ENCODE data around the gene XCL2. TPM values are rescaled to one million over a fixed set of nuclear protein-coding genes. Genes with fewer than 3 reads are reported as not detected.

Gene XCL2
- total RNA-seq, 1 donor from 2014 or later = not detected

DNA sequence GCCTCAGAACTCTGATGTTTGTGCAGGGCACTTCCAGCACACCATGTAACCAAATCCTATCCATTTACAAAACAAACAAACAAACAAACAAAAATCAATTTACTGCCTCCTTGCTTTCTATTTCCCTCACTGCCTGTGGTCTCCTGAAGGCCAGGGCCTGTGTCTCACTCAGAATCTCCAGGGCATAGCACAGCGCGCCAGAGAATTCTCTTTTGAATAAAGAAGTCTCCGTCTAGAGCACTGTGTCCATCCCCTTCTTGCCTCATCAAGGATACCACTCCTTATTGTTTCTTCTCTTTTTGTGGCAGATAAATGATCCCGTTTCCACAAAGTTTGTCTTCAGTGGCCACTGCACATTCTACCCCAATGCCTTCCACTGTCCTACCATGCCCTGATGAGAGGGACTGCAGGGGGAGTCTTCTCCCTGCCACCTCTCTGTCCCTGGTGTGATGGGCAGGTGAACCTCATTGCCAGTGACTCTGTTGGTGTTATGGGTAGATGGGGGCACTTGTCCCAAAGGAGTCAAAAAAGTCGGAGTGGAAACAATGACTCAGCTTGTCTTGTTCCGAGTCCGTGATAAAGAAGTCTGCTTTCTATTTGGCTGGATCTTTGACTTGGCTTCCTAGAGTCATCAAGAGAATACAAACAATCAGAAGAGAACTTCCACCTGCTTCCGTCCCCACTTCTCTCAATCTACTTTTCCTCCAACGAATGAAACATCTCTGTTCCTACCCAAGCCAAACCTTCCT, 30.0 kb downstream of the XCL2 start:
- no peak for DNase-seq

DNA sequence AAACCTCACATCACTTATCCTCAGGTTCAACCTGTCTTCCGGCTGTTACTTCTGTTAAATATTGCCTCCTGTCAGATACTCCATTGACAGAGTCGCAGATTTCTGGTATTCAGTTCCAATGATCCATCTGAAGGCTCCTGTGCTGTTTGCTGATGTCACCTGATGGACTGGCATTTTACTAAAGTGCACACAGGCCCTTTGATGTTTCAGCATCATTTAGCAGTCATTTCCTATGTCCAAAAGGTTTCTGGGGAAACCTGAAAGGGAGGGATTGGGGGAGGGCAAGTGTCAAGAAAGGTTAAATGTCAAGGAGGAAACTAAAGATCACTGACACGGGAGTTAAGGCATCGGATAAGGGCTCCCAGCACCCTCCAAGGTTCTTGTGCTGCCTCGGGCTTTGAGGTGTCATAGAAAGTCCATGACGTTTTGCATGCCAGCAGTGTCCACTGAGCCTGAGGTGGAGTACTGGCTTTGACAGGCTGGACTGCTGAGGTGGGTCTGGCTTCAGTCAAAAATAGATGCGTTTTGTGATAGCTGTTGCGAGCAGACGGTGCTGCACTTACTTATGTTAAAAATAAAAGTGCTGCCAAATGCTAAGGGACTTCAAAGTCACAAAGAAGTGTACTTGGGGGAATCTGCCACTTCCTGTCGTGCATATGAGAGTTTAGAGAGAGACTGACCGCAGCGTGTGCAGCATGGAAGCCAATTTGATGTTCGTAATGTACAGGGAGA, 30.8 kb downstream of the XCL2 start:
- DNase-seq = no peak

DNA sequence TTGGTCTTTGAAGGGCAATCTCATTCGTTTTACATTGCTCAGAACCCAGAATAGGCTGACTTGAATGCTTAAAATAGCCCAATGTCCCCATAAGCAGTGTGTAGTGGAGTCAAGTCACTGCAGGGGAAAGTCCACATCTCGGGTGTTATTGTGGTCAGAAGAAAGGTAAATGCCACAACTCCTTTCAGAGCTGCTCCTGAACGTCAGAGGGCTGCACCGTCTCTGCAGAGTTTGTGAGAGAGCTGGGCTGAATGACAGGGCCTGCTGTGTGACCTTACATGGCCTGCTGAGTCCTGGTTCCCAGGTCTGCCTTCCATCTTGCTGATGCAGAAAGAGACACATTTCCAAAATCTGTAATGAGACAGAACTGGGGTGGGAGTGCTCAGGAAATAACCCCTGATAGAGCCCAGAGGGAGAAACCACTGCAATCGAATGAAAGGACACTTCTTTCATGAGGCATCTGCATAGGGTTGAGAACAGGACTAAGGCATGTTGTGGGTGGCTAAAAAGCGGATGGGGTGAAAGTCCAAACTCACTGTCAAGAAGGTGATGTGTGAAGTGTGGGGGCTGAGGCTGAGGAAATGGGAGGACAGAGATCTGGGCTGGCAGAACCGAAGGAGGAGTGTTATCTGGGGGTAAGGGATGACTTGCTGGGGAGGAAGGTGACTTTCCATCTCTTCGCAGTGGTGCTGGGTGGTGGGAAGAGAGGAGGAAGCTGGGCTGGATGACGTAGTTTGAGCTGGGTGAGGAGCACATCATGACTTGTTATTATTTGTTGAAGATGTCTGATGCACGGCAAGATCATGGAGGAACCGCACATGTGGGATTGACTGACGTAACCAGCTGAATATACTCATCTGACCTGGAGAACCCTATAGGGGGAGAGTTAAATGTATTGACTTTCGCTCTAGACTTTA, 33.7 kb downstream of the XCL2 start:
- DNase-seq = no peak

DNA sequence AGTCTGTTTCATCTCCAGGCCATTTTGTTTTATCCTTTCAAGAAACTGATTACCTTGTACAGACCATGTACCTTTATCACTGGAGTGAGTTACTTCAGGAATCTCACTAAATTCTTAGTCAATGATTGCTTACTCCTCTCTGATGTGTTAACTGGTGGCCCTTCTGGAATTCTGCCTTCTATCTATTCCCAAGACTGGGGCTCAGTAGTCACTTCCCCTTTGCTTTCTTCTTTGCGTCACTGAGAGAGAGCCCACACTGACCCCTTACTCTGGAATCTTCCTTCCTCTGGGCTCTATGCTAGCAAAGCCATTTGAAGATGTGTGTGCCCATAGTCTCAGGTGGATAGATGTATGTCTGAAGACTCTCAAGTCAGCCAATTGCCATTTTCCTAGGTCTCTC, 34.6 kb downstream of the XCL2 start:
- no peak for DNase-seq

DNA sequence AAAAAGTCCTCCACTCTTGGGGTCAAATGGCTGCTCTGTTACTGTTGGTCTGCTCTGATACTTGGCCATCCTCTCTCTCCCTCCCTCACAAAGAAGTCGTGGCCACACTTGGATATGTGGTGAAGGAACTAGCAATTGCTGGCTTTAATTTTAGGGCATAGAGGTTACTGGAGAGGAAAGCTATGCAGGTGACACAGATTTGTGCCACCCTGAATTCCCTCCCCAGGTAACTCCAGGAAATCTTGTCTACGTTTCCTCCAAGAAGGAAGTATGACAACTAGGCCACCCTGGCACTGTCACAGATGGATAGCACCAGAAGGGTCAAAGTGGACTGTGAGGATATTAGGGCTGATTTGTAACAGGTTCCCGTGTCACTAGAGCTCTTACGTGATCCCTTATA, 36.0 kb downstream of the XCL2 start:
- DNase-seq = no peak

DNA sequence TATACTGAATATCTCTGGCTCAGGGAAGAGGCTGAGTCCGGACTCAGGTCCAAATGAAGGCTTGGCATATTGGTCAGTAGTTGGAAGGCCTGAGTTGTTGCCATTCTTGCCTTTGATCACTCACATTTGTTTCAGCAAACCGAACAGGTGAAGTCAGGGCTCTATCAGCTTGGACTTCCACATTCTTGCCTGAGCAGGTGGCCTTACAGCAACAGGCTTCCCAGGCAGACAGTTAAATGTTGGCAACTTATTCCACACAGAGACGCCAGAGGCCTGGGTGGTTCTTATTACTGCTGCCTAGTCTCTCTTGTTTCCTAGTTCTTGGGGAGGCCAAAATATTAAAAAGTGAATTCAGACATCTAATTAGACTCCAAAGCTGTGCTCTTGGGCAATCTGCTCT, 36.6 kb downstream of the XCL2 start:
- no peak for DNase-seq

DNA sequence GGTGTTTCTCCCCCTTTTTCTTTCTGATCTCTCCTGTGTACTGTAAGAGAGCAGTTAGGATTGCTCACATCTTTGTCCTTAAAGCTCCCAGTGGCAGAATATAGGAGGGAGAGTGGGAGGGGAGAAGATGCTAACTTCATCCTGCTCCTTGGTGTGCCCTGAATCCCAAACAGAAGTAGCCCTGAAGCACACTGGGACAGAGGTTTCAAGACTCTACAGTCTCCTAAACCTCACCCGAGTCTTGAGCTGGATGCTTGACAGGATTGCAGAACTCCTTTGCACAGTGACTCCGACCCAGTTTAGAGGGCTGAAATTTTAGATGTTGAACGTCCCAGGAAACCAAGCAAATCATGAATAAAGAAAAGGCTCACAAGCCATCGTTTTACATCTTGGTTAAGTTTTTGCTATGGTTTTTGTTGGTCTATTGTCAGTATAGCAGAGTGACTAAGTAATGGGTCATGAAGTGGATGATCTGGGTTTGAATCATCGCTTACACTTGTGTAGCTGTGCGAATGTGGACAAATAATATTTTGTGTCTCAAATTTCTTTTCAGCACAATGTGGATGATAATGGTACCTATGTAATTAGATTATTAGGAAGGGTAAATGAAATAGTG, 37.5 kb downstream of the XCL2 start:
- DNase-seq = no peak

DNA sequence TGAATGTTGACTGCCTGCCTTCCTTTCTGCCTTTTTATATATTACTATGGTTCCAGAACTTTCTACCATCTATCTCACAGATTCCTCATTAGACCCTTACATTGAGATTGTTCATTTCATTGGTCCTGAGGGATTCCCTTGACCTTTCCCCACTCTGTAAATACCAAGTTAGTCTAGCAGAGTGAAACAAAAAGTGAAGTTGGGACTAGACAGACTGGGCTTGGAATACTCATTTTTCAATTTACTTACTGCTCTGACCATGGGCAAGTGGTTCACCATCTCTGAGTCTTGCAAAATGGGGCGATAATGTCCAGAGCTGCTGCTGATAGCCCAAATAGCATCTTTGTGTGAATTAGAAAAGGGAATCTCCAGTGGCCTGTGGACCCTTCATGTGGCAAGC, 38.8 kb downstream of the XCL2 start:
- no peak for DNase-seq

DNA sequence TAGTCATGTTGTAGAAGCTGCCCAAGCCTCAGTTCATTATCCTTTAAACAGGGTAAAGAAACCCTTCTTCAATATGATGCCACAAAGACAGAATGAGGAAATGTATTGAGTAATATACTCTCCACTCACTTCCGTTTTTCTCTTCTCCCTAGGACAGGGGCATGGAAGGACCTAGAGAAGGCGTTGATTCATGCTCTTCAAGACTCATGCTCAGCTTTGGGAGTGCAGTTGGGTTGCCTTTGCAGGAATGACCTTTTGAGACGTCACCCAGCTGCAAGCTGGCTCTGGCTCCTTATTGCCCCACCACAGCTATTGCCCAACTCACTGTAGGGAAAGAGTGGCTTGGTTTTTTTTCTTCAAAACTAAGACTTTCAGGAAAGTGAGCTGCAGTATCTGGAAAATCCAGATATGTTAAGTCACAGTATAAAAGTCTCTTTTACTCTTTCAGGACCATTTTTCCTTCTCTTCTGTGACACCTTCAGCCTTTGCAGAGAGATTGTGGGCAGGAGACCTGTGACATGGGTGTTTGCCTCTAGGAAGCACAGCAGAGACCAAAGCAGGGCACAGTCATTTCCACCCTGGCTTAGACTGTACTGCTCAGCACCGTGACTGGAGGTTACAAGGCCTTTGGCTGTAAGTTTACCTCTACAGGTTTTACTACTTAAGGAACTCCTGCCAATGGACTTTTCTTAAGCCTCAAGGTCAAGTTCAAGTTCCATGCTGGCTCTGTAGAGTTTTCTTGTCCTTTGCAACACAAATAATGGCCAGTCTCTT, 39.5 kb downstream of the XCL2 start:
- no peak for DNase-seq

DNA sequence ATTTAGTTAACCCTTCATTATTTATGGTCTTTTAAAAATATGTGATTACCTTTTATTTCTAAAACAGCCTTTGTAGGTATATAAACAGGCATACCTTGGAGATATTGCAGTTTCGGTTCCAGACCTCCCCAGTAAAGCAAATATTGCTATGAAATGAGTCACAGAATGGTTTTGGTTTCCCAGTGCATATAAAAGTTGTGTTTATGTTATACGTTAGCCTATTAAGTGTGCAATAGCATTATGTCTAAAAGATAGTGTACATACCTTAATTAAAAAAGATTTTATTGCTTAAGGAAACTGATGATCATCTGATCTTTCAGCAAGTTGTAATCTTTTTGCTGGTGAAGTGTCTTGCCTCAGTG, 44.1 kb downstream of the XCL2 start:
- no peak for DNase-seq

DNA sequence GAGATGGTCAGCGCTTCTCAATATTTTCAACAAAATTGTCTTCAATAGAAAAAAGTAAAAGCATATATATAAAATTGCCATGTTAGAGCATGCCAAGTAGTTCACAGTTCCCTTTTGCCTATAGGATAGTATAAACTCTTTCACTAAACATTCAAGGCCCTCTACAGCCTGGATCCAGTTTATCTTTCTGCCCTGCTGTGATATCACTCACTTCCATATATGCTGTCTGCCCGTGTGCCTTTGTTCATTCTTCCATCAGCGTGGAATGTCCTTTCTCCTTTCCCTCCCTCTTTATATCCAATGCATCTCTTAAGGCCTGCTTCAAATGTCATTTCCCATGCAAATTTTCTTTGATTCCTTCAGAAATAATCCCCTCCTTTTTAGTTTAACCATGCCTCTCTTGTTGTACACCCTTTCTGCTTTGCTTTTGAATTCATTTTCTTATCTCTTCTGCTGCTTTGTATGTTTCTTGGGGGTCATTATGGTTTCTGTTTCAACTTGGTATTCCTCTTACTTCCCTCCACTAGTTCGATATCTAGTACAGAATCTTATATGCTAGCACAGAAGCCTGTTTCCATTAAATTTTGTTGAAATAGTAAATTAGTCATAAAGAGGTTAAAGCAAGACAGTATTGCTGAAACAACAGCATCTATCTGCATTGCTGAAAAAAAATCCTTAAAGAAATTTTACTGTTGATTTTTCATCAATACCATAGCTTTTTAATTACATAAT, 44.7 kb downstream of the XCL2 start:
- DNase-seq = no peak

DNA sequence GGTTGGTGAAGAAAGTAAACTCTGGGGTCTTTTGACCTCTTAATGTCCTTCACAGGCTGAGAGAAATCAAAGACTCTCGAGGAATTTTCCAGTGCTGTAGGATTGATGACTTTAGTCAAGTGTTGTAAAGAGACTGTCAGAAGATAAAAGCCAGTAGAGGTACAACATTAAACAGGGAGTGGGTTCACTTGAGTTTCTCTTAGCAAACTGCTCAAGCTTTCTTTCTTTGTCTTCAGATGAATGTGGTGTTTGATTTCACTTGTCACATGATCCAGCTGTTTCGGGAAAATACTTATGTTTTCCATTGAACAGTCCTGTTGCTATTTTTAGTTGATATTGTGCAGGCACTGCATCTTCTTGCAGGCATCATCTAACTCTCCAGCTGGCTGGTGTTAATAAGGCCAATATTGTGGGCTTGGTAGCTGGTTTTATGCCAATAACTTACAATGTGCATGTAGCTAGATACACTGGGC, 45.6 kb downstream of the XCL2 start:
- DNase-seq = peak; percentile 70

DNA sequence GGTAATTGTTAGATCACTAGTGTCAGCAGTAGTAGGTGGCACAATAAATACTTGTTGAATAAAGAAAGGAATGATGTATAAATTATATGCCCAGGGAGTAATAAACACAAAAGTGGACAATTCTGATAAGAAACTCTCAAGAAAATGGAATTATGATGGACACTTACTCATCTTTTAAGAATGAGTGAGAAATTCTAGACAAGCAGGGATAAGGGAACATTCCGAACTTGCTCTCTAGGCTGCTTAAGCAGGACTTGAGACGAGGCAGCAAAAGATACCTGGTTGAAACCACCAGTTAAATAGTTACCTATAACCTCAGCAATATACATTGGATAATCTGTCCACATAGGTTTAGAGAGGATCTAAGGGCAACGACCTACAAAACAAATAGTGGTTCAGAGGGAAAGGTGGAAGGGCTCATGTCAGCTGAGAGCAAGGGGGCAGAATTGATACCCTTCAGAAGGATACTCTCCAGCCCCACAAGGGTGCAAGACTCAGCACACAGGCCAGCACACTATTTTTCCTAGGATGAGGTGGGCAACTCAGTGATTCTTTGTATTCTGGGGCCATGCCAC, 46.3 kb downstream of the XCL2 start:
- no peak for DNase-seq

DNA sequence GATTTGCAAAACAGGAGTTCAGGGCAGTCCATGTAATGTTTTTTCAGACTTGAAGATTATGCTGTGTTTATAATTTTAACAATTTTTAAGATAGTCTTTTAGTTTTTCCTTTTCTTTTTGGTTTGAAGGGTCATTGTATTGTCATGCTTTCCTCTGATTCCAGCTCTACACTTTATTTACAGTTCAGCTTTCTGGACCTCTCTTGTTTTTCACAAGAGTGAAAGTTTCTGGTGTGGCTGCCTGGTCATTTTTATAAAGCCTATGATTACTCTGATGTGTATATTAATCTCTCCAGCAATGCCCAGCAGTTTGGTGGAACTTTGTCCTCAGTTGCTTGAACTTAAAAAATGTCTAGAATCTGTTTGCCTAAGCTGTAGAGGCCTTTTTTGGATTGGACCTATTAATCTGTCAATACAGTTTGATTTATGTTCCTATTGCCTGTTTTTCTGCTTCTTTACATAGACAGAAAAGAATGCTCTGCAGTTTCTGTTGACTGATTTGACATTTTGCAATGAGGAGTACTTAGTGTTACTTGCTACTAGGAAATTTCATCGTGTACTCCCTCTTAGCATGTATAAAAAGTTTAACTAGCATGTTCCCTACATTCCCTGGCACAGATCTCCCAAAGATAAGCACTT, 52.2 kb downstream of the XCL2 start:
- no peak for DNase-seq

Other genes with a start within 250 kb of the XCL2 start
- 0.39 TPM for gene XCL1, start 32.6 kb upstream of the XCL2 start, total RNA-seq
- 191 TPM for gene DPT, start 185.2 kb upstream of the XCL2 start, total RNA-seq

Data from skin of body (tissue), 2 donors.